GM18868 (cell line): Measurements from ENCODE around the gene POLD2.
"Not testable (repeated sequence)": the region's sequence is repeated elsewhere in the genome, so short reads cannot be mapped to it uniquely, and the experiment has no call there.

ENCODE experiments used
- ATAC-seq: cut with Tn5 transposase; IDR thresholded peaks from one replicate; pipeline ENCODE4 v1.9.1; 2021; ENCODE audit warnings: mild to moderate bottlenecking, moderate library complexity; ENCODE audit not compliant: unreplicated experiment

POLD2 gene

GRCh38 chr7:44123190-44124003 lies at the start of gene POLD2:
Gene POLD2 (minus strand): TSS chr7:44123548. CDS start chr7:44122053, 1,495 bp downstream.
- peak; percentile 99 for ATAC-seq

- ATAC-seq = no peak
Observed at GRCh38 chr7:44172803-44173424, 49.6 kb upstream of the POLD2 start.

- ATAC-seq = no peak
Observed at GRCh38 chr7:44172352-44172751, 49.0 kb upstream of the POLD2 start.

- not testable (repeated sequence) for ATAC-seq
Observed at GRCh38 chr7:44171901-44172300, 48.6 kb upstream of the POLD2 start.

GRCh38 chr7:44167920-44168319 lies 44.6 kb upstream of the POLD2 start:
- no peak for ATAC-seq

- ATAC-seq = no peak
Observed at GRCh38 chr7:44163591-44163990, 40.2 kb upstream of the POLD2 start.

GRCh38 chr7:44162785-44163395 lies 39.5 kb upstream of the POLD2 start:
- ATAC-seq = no peak

- ATAC-seq = no peak
Observed at GRCh38 chr7:44162179-44162578, 38.8 kb upstream of the POLD2 start.

- ATAC-seq = no peak
Observed at GRCh38 chr7:44161371-44161770, 38.0 kb upstream of the POLD2 start.

GRCh38 chr7:44159824-44160630 lies 36.7 kb upstream of the POLD2 start:
- no peak for ATAC-seq

- no peak for ATAC-seq
Observed at GRCh38 chr7:44158873-44159631, 35.7 kb upstream of the POLD2 start.

GRCh38 chr7:44158096-44158872 lies 34.9 kb upstream of the POLD2 start:
- no peak for ATAC-seq

GRCh38 chr7:44157116-44158080 lies 34.0 kb upstream of the POLD2 start:
- no peak for ATAC-seq

- ATAC-seq = no peak
Observed at GRCh38 chr7:44156453-44157010, 33.2 kb upstream of the POLD2 start.

GRCh38 chr7:44155191-44156185 lies 32.1 kb upstream of the POLD2 start:
- no peak for ATAC-seq

- ATAC-seq = no peak
Observed at GRCh38 chr7:44154703-44155102, 31.4 kb upstream of the POLD2 start.

GRCh38 chr7:44153948-44154335 lies 30.6 kb upstream of the POLD2 start:
- no peak for ATAC-seq
